Tibial artery (tissue), 4 donors: ENCODE measurements around the gene WDR11.

Experiments
- DNase-seq, 2 donors: peaks; one replicate each; pipeline ENCODE4 v3.0.0-alpha.2; 2019
- H3K27ac ChIP-seq, 2 donors: fragments of 200-600 bp; sonication (generic) in 1 of 2; 1 replicate in 1 of 2; 2 replicates in 1 of 2; pipeline ENCODE4 v1.5.1; 2018 to 2019; ENCODE audit warnings: mild to moderate bottlenecking in 1 of 2
- H3K27me3 ChIP-seq, 2 donors: fragments of 200-600 bp; sonication (generic) in 1 of 2; one replicate each; pipeline versions ENCODE4 v1.5.1 to v1.6.0; 2016 to 2019
- H3K36me3 ChIP-seq, 3 donors: fragments of 200-600 bp; sonication (generic) in 2 of 3; one replicate each; pipeline ENCODE4 v1.5.1; 2016 to 2019; ENCODE audit warnings: mild to moderate bottlenecking in 2 of 3
- H3K4me1 ChIP-seq, 4 donors: fragments of 200-600 bp; sonication (generic) in 2 of 4; 1 replicate in 3 of 4; 2 replicates in 1 of 4; pipeline ENCODE4 v1.5.1; 2016 to 2019
- H3K4me3 ChIP-seq, 2 donors: fragments of 200-600 bp; sonication (generic) in 1 of 2; 1 replicate in 1 of 2; 2 replicates in 1 of 2; pipeline ENCODE4 v1.5.1; 2018 to 2019; ENCODE audit warnings: mild to moderate bottlenecking in 2 of 2
- H3K9me3 ChIP-seq, 3 donors: fragments of 200-600 bp; sonication (generic) in 1 of 3; one replicate each; pipeline ENCODE4 v1.5.1; 2016 to 2019
- CTCF ChIP-seq, 2 experiments: fragments of 200-600 bp in 1 of 2; fragments of 450-650 bp in 1 of 2; IDR thresholded peaks; one replicate each; pipeline ENCODE4 v1.5.1; 2017 to 2019; ENCODE audit warnings: antibody characterized with exemption in 2 of 2, mild to moderate bottlenecking in 1 of 2, moderate library complexity in 1 of 2
- intact Hi-C: fragments of 100-400 bp; cut with DNase I; formaldehyde crosslinking; loops from one replicate; pipeline ENCODE4 v1.15.0; 2023; ENCODE audit warnings: low total_unique reads

Gene WDR11

GRCh38 chr10:120946497-120946896 lies 95.3 kb downstream of the WDR11 start:
- Histone ChIP-seq H3K4me3 (no peak overlapping the region), H3K27me3 (peaks cover 0 to 22% of the 10 kb centered on the region in 2 donors), H3K9me3 (no peaks in the 10 kb centered on the region), H3K36me3 (no peaks in the 10 kb centered on the region), H3K27ac (no peak overlapping the region), H3K4me1 (peaks cover 0 to 26% (median 12%) of the 10 kb centered on the region in 4 donors)
- no peak for TF ChIP-seq CTCF (IDR thresholded peaks at IDR 0.05)
- no peak for DNase-seq
- intact Hi-C loops, result loop anchor here (5.0 kb wide), 2 partner anchors 661 to 786 kb away; no protein-coding TSS in a partner anchor

GRCh38 chr10:120948889-120949608 lies 97.9 kb downstream of the WDR11 start:
- peak; percentile 47 to 77 for DNase-seq
- peaks cover 0 to 19% of the 10 kb centered on the region in 2 donors for H3K27me3 ChIP-seq
- peak; percentile 87 to 88 for TF ChIP-seq CTCF (IDR thresholded peaks at IDR 0.05)
- H3K4me3 ChIP-seq, result peak overlapping the region; percentile 44 to 56
- H3K27ac ChIP-seq, result no peak overlapping the region
- H3K4me1 ChIP-seq, result peaks cover 0 to 23% (median 11%) of the 10 kb centered on the region in 4 donors
- H3K9me3 ChIP-seq, result peaks cover 0 to 10% (median 7%) of the 10 kb centered on the region in 3 donors
- intact Hi-C loops, result loop anchor here (5.0 kb wide), 2 partner anchors 658 to 783 kb away; no protein-coding TSS in a partner anchor
- no peaks in the 10 kb centered on the region for H3K36me3 ChIP-seq

GRCh38 chr10:120949609-120950031 lies 98.5 kb downstream of the WDR11 start:
- peaks cover 0 to 10% (median 7%) of the 10 kb centered on the region in 3 donors for H3K9me3 ChIP-seq
- H3K4me3 ChIP-seq, result peak overlapping the region; percentile 44 to 56
- H3K27me3 ChIP-seq, result peaks cover 0 to 19% of the 10 kb centered on the region in 2 donors
- peaks cover 0 to 23% (median 11%) of the 10 kb centered on the region in 4 donors for H3K4me1 ChIP-seq
- no peaks in the 10 kb centered on the region for H3K36me3 ChIP-seq
- H3K27ac ChIP-seq, result no peak overlapping the region
- no peak for DNase-seq
- intact Hi-C loops, result loop anchor here (5.0 kb wide), 2 partner anchors 658 to 783 kb away; no protein-coding TSS in a partner anchor
- no peak for TF ChIP-seq CTCF (IDR thresholded peaks at IDR 0.05)

- Histone ChIP-seq H3K27ac (no peak overlapping the region), H3K27me3 (peaks cover 0 to 19% of the 10 kb centered on the region in 2 donors), H3K9me3 (peaks cover 0 to 10% (median 7%) of the 10 kb centered on the region in 3 donors), H3K36me3 (no peaks in the 10 kb centered on the region), H3K4me1 (peaks cover 0 to 23% (median 11%) of the 10 kb centered on the region in 4 donors), H3K4me3 (peak overlapping the region; percentile 44 to 56)
- DNase-seq, result no peak
- intact Hi-C loops, result no loop called here
- no peak for TF ChIP-seq CTCF (IDR thresholded peaks at IDR 0.05)
These were observed 98.9 kb downstream of the WDR11 start for GRCh38 chr10:120950051-120950561.

GRCh38 chr10:120951288-120951687 lies 100.1 kb downstream of the WDR11 start:
- Histone ChIP-seq H3K36me3 (no peaks in the 10 kb centered on the region), H3K27me3 (peaks cover 0 to 19% of the 10 kb centered on the region in 2 donors), H3K4me3 (no peak overlapping the region), H3K27ac (no peak overlapping the region), H3K4me1 (peaks cover 0 to 14% (median 11%) of the 10 kb centered on the region in 4 donors), H3K9me3 (peaks cover 0 to 10% (median 7%) of the 10 kb centered on the region in 3 donors)
- TF ChIP-seq CTCF (IDR thresholded peaks at IDR 0.05), result no peak
- DNase-seq, result no peak
- intact Hi-C loops, result no loop called here
